Epithelial cell of umbilical artery (primary cell): ENCODE results near the gene ATP13A1. TPM values are rescaled to one million over a fixed set of nuclear protein-coding genes. Genes with fewer than 3 reads are reported as not detected.

Experiments used
- total RNA-seq: library from RNA; depleted of rRNA; stranded (reverse); fragments of >200 nt; gene quantifications from 2 replicates; pipeline ENCODE4 v1.2.3, GENCODE V29; 2014

Gene ATP13A1
- 21.6 and 49.7 TPM in 2 replicates for total RNA-seq

DNA sequence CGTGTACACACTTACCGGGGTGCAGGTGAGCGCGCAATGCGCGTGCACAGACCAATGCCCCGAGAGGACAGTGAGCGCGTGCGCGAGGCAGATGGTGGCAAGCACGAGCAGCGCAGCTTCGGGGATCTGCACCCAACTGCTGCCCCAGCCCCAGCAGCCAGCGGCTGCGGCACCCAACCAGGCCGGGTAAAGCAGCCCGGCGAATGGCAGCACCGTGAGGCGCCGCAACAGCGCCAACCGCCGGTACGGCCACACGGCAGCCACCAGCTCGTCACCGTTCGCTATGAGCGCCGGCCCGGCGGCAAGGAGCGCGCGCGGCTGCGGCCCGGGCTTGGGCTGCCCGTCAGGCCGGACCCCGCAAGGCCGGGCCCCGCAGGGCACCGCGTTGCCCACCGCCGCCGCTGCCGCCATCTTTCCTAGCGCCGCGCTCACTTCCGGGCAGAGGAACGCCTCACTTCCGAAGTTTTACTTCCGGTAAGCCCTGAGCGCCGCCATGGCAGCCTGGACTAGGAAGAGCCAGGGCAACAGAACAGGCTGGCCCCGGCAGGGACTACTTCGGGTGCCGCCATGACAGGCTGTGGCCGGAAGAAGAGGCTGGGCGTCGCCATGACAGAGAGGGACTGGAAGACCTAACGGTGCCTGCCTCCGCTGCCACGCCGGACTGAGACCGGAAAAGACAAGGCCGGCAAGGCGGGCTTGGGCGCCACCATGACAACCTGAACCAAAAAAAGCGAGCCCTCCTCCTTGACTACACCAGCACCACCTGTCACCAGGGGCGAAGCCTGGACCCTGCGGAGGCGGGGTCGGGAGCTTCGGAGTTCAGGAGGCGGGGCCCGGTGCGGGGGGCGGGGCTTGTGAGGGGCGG lies at the start of gene ATP13A1:
ATP13A1 (minus strand) TSS at position 421 of the 865 bp plus-strand sequence; CDS start at position 411, 10 bp downstream.

DNA sequence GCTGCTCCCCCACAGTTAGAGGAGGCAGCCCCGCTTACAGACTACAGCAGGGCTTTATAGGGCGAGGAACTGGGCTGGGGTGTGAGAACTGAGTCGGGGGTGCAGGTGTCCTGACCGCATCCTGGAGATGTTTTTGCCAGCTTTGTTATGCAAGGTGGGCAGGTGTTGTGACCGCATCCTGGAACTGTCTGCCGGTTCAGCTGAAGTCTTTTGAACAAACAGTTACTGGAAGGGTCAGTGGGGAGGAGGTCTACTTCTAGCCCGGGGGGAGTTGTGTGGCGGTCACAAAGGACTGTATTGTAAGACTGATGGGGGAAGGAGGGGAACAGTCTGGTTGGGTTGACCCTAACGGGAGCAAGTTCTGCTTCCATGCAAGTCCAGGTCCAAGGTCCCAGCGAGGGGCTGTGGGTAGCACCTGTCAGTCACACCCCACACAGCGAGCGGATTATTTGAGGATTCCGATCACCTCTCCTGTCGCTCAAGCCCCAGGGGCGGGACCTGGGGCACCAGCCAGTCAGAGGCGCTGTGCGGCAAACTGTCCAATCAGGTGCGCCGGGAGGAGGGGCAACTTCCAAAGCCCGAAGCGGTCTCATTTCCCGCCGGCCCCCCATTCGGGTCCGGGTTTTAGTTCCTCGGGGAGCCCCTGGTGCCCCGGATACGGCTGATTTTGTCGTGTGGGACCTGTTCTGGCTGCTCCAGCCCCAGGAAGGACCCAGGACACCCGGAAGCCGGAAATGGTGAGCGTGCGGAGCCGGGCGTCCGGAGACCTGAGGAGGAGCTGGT lies 4.9 kb upstream of the ATP13A1 start, which contains the start of gene ZNF101:
ZNF101 (plus strand) TSS at position 610 of the 783 bp plus-strand sequence; CDS start at position 735, 125 bp downstream.

DNA sequence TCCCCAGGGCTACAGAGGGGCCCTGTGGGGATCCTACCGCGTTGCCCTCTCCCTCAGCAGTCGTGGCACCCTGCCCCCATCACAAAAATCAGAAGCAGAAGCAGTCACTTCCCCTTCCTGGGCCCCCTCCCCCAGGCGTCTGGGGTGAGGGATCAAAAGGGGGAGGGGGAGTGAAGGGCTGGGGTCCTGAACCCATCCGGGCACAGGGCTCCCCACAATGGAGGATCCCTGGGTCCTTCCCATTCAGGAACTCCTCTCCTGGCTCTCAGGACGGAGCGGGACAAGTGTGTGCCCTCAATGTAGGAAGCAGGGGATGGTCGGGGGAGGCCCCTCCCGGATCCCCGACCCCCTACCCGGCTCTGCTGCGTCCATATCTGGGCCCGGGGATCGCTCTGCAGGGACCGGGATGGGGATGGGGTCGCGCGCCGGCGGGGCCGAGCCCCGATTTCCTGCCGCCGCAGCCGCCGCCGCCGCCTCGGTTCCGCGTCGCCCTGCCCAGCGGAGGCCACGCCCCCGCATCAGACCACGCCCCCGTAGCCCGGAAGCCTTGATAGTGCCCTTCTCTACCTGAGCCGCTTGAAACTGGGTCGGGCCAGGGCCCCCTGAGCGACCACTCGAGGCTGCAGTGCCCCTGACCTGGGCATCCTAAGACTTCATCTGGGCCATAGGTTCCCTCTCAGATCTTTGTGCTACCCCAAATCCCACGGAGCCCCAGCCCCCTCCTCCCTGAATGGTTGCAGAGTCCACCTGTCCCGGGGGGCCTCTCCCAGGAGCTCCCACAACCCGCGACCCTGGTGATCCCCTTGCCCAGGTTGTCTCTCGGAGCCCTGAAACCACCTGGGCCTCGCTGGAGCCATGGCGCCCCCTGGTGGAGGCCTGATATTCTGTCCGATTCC lies 20.1 kb downstream of the ATP13A1 start, which contains the start of gene GMIP:
GMIP (minus strand) TSS at position 500 of the 896 bp plus-strand sequence; CDS start at position 372, 128 bp downstream.

DNA sequence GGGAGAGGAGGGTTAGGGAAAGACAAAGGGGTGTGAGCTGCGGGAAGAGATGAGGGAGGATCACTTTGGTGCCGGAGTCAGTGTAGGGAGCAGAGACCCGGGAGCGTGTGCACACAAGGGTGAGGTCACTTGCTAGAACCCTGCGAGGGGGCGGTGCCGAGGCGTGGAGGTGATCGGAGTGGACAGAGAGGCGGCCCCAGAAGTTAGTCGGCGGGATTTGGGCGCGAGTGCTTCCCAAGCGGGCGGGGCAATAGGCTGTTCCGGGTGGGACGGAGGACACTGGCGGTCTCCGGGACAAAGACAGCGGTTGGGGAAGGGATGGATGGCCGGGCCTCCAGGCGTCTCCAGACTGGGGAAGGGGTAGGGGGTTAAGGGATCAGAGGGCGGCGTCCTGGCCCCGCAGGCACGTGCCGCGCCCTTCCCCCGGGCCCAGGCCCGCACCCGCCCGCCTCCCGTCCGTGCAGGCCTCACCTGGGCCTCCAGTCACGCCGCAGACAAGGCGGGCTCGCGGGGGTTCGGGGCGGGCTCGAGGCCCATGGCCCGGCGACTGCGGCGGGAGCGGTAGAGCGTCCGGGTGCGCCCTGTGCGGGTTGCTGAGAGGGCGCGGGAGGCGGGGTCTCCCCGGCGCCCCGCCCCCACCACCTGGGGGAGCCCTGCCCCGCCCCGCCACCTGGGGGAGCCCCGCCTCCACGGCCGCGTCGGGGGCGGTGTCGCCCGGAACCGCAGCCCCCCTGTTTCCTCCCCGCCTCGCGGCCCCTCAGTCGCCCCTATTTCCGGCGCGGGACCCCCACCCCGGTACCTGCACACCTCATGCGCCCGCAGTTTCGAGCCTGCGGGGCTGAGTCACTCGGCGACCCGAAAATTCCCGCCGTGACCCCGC lies 35.6 kb downstream of the ATP13A1 start, which contains the start of gene LPAR2:
LPAR2 (minus strand) TSS at position 600 of the 880 bp plus-strand sequence. CDS start 945 bp downstream, outside the sequence.

DNA sequence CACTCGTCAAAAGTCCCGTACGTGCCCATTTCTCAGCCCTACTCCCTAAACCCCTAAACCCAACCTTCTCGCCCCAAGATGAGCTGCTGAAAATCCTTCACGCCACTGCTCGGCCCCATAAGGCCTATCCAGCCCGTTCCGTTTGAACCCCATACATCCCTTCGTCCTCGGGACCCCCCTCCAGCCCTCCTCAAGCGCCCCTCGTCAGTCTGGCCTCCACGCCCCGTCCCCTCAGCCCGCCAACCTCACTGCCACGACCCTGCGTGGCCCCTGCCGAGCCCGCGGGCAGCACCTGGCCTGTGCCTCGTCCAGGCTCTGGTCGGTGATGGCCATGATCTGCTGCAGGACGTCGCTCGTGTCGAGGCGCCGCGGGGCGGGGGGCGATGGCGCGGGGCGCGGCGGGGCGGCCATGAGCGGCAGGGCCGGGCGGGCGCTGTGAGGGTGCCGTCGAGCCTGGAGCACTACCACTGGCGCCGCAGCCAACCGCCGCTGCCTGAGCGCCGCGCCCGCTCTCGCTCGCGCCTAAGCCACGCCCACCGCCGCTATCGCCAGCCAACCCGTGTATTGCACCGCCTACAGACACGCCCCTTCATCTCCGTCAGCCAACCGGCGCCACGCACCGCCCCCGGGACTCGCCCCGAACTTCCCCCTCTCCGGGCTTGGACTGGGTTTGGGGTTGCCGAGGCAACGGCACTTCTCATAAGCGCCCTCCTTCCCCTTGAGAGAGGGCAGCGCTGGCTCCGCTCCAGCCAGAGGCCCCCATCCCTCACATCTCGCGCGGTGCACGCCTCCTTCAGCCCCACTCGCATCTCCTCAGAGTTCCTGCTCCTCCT lies 45.0 kb downstream of the ATP13A1 start, which contains the start of gene PBX4:
PBX4 (minus strand) TSS at position 469 of the 833 bp plus-strand sequence; CDS start at position 411, 58 bp downstream.

Other genes with a start within 250 kb of the ATP13A1 start
- 0.32 and 0.76 TPM in 2 replicates for gene TSSK6, start 148.1 kb downstream of the ATP13A1 start, total RNA-seq
- gene NDUFA13, start 147.5 kb downstream of the ATP13A1 start, total RNA-seq = 50.8 and 253 TPM in 2 replicates
- gene YJEFN3, start 134.8 kb downstream of the ATP13A1 start, total RNA-seq = under 0.01 and 1.2 TPM in 2 replicates
- not detected in 2 replicates for gene CILP2, start 125.4 kb downstream of the ATP13A1 start, total RNA-seq
- gene PBX4, start 45.0 kb downstream of the ATP13A1 start, total RNA-seq = not detected in 2 replicates
- 0.30 and 0.32 TPM in 2 replicates for gene LPAR2, start 35.5 kb downstream of the ATP13A1 start, total RNA-seq
- 4.3 and 10.7 TPM in 2 replicates for gene GMIP, start 20.0 kb downstream of the ATP13A1 start, total RNA-seq
- gene ZNF101, start 5.2 kb upstream of the ATP13A1 start, total RNA-seq = 8.1 and 13.4 TPM in 2 replicates
- 4.9 and 5.3 TPM in 2 replicates for gene ZNF14, start 69.4 kb upstream of the ATP13A1 start, total RNA-seq
- 1.3 and 4.4 TPM in 2 replicates for gene ZNF506, start 158.1 kb upstream of the ATP13A1 start, total RNA-seq
- 2.9 and 7.4 TPM in 2 replicates for gene ZNF253, start 202.2 kb upstream of the ATP13A1 start, total RNA-seq
- 5.5 and 9.6 TPM in 2 replicates for gene ZNF93, start 237.3 kb upstream of the ATP13A1 start, total RNA-seq